Stimulated activated CD8-positive, alpha-beta memory T cell treated with anti-CD3 and anti-CD28 coated beads, Interleukin-15, amount 100 ng/mL, for 4 hours (primary cell): ENCODE data around the gene CHDH.

Source experiments
- DNase-seq, 2 donors: peaks; one replicate each; pipeline ENCODE4 v3.0.0-alpha.2; 2020; ENCODE audit warnings: low read depth in 2 of 2

Gene CHDH

DNA sequence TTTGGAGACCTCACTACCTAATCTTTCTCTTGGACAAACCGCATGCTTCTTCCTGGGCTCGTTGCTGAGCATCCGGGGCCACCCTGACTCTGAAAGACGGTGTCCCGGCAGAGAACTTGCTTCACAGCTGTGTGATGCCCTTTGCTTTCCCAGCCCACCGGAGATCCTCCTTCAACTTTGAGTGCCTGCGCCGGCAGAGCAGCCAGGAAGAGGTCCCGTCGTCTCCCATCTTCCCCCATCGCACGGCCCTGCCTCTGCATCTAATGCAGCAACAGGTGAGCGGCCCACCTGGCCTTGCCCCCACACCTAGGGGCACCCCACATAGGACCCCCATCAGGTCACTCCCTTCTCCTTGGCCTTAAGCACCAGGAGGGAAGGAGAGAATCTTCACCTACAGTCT is 37.7 kb downstream of the CHDH start:
- no peak for DNase-seq

GRCh38 chr3:53807117-53807810 is 39.0 kb downstream of the CHDH start:
- no peak for DNase-seq

- DNase-seq, result no peak
Observed at GRCh38 chr3:53806182-53807116, 39.8 kb downstream of the CHDH start.

DNA sequence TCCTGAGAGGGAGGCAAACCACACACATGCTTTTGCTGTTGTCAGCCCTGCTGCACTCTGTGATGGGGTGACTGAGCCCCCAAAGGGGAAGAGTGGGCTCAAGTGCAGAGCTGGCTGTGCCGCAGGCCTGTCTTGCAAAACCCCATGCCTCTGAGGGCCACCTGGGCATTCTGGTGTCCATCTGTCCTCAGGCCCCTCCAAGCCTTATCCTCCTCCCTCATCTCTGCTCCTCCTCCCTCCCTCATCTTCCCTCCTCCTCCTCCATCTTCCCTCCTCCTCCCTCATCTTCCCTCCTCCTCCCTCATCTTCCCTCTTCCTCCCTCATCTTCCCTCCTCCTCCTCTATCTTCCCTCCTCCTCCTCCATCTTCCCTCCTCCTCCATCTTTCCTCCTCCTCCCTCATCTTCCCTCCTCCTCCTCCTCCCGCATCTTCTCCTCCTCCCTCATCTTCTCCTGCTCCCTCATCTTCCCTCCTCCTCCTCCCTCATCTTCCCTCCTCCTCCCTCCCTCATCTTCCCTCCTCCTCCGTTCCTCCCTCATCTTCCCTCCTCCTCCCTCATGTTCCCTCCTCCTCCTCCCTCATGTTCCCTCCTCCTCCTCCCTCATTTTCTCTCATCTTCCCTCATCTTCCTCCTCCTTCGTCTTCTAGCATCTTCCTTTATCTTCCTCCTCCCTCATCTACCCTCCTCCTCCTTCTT is 40.6 kb downstream of the CHDH start:
- DNase-seq, result no peak

- no peak for DNase-seq
Observed at GRCh38 chr3:53804697-53805462, 41.3 kb downstream of the CHDH start.

DNA sequence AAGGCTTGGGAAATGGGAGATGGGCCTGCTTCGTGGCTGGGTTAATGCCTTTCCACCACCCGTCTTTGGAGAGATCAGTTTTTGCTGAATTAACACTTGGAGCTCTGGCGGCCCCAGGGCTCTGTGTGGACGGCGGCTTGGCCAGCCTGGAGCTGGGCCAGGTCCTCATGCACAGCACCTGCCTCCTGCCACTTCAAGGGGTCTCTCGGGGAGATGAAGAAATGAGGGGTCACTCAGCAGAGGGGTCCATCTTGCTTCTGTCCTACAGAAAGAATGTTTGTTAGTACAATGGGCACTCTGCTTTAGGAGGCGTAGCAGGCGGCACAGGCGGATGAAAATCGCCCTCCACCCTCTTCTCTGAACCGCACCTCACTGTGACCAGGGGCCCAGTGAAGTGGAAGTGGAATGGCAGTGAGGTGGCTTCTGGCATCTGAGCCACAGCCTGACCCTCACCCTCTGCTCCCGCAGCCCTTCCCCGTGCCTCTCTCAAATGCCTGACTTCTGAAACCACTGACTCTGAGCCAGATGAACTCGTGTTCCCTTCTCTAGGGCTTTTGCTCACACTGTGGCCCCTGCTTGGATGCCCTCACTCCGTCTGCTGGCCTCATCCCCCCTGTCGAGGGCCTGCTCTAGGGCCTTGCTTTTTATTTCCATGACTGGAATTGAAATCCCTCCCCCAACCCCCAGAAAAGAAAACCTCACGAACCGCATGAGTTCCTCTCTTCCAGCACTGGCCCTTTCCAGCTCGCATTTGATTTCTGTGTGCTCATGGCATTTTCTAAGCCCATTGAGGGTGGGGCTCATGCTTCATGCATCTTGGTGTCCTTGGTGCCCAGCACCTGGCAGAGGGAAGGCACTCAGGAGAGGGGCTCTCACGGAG is 42.2 kb downstream of the CHDH start:
- DNase-seq, result no peak

GRCh38 chr3:53803124-53803815 is 42.9 kb downstream of the CHDH start:
- DNase-seq, result no peak

DNA sequence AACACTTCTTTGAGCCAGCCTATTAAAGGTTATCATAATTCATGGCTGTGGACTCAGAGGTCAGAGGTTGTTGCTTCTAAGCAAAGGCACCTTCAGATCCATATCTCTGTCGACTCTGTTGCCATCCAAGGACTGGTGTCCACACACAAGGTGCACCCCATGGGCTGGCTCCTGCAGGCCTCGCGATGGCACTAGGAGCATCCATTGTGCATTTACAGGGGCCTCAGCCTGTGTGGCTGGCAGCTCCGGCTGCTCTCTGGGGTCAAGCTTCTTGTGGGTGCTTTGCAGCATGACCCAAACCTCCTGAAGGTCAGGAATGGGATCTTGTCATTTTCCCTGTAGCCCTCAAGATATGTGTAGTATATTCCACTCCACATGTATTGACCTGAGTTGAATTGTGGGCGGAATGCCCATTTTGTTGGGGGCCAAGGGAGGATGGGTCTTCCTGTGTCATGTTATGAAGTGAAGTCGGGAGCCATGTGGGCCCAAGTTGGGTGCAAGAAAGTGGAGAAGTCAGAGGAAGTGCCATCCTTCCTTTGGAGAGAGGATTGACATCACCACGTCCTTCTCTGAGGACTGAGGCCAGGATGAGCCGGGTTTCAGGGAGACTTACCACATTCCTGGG is 43.9 kb downstream of the CHDH start:
- no peak for DNase-seq

DNA sequence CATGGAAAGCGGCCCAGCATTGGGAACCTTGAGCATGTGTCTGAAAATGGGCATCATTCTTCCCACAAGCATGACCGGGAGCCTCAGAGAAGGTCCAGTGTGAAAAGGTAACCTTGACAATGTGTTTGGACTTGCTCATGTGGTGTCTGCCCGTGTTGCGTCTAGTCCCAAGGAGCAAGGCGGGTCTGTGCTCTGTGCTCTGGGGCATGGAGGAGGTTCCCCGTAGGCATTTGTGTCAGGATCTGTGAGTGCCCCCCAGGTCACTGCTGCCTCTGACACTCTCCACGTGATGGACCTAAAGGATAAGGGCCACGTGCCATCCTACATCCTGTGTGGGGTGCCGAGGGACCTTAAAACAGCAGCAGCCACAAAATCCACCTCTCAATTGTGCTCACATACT is 44.9 kb downstream of the CHDH start:
- no peak for DNase-seq

- no peak for DNase-seq
Observed at GRCh38 chr3:53800041-53800906, 45.9 kb downstream of the CHDH start.

- DNase-seq, result no peak
Observed at GRCh38 chr3:53799338-53799865, 46.8 kb downstream of the CHDH start.

DNA sequence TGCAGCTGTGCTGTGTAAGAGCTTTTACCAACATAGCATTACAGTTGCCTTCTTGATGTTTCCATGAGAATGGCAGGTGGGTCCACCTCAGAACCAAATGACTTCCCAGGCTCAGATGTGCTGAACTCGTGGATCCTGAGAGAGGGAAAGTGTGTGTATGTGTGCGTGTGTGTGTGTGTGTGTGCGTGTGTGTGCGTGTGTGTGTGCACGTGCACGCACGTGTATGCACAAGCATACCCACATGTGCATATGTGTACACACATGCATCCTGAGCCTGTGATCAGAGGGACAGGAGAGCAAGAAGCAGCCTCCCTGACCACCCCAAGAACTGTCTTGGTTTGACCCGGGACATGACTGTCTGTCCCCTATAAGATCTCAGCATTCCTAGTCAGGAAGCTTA is 48.1 kb downstream of the CHDH start:
- DNase-seq, result no peak

DNA sequence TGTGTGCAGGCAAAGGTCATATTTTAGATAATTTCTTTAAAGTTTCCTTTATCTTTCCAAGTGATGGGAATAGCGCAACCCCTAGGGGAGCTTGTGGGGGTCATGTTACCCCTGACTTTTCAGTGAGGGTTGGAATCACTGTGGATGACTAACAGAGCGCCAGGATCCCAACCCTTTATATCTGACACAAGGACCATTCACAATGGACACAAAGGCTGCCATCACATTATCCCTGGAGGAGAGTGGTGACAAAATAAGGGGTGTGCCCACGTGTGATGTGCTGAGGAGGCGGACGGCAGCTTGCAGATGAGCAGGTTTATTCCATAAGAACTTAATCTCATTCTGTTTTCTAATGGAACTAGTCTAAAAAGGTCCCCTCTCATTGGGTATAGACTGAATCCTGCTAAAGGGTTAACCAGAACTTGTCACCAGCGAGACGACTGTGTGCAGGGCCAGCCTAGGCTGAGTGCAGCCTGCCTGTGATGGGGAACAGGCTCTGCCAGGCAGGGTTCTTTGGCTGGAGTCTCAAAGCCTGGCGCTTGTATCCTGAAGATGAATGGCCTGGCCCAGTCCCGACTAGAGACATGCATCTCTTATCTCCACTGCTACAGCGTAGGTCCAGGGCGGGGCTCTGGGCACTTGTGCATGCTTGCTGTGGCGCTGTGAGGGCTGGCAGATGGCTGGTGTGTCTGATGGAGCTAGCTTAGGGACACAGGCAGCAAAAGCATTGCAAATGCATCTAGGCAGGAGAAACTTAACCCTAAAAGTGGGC is 50.2 kb downstream of the CHDH start:
- DNase-seq, result no peak

GRCh38 chr3:53795176-53795575 is 51.0 kb downstream of the CHDH start:
- no peak for DNase-seq

DNA sequence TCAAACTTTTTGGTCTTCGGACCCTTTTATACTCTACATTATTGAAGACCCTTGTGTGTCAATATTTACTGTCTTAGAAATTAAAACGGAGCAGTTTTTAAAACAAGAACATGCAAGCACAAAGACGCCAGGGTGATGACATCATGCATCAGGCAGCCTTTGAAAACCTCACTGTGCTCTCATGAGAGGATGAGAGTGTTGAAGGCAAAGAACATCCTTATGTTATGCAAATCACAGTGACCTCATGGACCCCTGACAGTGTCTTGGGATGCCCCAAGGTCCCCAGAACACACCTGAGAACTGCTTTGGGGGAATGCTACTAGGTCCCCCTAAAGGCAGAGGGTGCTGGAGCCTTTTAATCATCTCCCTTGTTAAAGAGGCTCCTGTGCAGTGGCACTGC is 51.6 kb downstream of the CHDH start:
- no peak for DNase-seq

DNA sequence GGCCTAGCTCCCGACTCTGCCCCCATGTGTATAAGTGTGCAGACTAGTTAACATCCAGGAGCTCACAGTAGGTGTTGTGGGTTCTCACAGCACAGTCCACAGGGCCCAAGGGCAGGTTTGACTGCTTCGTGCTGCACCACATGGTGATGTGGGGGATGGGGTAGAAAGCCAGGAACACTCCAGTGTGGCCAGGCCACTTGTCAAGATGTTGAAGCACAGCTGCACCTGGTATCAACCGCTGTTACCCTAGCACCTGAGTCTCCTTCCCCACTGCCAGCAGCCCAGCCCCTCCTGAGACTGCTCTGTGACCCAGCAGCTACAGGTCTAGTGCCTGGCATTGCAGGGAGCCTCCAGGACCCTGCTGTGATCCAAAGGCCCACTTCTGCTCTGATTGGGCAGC is 53.4 kb downstream of the CHDH start:
- DNase-seq, result no peak

GRCh38 chr3:53791317-53791716 is 54.9 kb downstream of the CHDH start:
- DNase-seq, result no peak

GRCh38 chr3:53790470-53790869 is 55.7 kb downstream of the CHDH start:
- no peak for DNase-seq
